ENCODE results near the gene UCN. TPM values are rescaled to one million over a fixed set of nuclear protein-coding genes. Genes with fewer than 3 reads are reported as not detected.
A peak's percentile ranks its signal among the peaks of the same experiment; 100 is the strongest.

UCN gene
- total RNA-seq, 5 donors from 2014 or later (not counting 1 experiment from before 2014, with no cell fraction given) = 1.8 to 7.8 (median 4.2) TPM

DNA sequence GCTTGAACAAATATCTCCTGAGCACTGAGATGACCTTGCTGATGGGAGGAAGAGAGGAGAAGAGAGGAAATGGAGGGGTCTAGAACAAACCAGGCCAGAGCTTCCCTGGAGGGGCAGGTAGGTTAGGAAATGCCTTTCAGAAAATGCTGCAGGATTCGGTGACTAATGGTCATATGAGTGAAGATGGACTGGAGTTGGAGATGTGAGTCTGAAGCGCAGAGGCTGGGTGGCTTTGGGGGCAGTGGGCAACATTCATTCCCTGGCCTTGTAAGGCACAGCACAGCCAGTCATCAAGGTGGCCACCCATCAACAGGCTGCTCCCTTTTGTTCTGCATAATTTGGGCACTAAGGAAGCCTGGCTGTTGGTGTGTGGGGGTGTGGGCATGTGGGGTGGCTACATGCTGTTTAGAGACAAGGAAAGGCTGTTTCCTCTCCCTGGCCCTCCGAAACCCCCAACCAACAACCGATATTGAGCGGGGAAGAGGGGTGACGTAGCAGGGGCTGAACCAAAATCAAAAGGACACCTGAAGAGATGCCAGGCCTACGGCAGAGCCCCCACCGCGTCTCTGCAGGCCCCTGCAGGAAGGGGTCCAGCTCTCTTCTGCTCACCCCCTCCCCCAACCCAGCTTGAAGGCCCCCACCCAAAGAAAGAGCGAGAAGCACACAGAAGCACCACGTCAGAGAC is 46.9 kb downstream of the UCN start:
- Mint-ChIP-seq H3K27ac (no peak overlapping the region), H3K27me3 (peaks cover 54 to 69% of the 10 kb centered on the region in 2 donors), H3K9me3 (no peaks in the 10 kb centered on the region), H3K36me3 (no peaks in the 10 kb centered on the region), H3K4me3 (peak overlapping the region; percentile 37 to 87 (median 64)), H3K4me1 (peaks cover 28 to 35% (median 30%) of the 10 kb centered on the region in 3 donors)
- peaks cover 21 to 93% of the 10 kb centered on the region in 2 experiments for H3K27me3 ChIP-seq (replicated peaks in 1 of 2; ENCODE audit: control insufficient read depth in 2 of 2, extremely low read depth in 1 of 2, insufficient read depth in 2 of 2, low read length in 1 of 2)
- WGBS (ENCODE audit: insufficient coverage) = 84% methylated on average over 6 of the region's 11 CpGs
- no peak for DNase-seq
- peaks cover 5 to 42% of the 10 kb centered on the region in 2 experiments for H3K4me1 ChIP-seq (ENCODE audit: control insufficient read depth in 1 of 2, extremely low read depth in 1 of 2, insufficient read depth in 2 of 2, low read length in 2 of 2)
- ChIA-PET POLR2A (no interaction called here), CTCF (no interaction called here)
- H3K4me3 ChIP-seq (ENCODE audit: control insufficient read depth in 1 of 2, extremely low read depth in 1 of 2, low read length in 1 of 2) = peak overlapping the region in 1 of 2 donors; percentile 66
- no peaks in the 10 kb centered on the region for H3K9me3 ChIP-seq
- no peak for ATAC-seq (replicated peaks in 1 of 4)
- H3K36me3 ChIP-seq (ENCODE audit: control insufficient read depth in 2 of 2, extremely low read depth in 1 of 2, insufficient read depth in 1 of 2, low read length in 1 of 2) = no peaks in the 10 kb centered on the region
- H3K27ac ChIP-seq (ENCODE audit: low read length) = no peak overlapping the region

DNA sequence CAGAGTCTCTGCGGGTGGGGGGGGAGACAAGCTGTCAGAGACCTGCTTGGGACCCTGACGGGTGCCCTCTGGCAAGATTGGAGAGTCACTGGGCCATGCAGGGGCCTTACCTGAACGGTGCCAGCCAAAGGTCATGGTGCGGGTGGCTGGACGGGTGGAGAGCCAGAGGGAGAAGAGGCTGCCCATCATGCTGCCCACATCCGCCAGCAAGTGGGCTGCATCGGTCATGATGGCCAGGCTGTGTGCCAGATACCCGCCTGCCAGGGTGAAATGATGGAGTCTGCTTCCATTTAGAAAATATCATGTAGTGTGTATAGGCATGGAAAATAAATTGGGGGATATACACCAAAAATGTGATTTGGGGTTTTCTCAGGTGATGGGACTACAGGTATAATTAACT is 50.2 kb downstream of the UCN start:
- ChIA-PET CTCF (interaction anchor here in 1 of 2 donors (0.6 kb wide), 1 partner anchor 342 kb away, joined by 3 read pairs; no protein-coding TSS in a partner anchor), POLR2A (no interaction called here)
- H3K27ac ChIP-seq (ENCODE audit: low read length) = no peak overlapping the region
- Mint-ChIP-seq H3K9me3 (no peaks in the 10 kb centered on the region), H3K36me3 (no peaks in the 10 kb centered on the region), H3K4me3 (no peak overlapping the region), H3K27me3 (peaks cover 63 to 74% of the 10 kb centered on the region in 2 donors), H3K4me1 (peaks cover 8 to 16% (median 14%) of the 10 kb centered on the region in 3 donors), H3K27ac (no peak overlapping the region)
- DNase-seq (no peak), ATAC-seq (replicated peaks in 1 of 4) (no peak)
- no peaks in the 10 kb centered on the region for H3K36me3 ChIP-seq (ENCODE audit: control insufficient read depth in 2 of 2, extremely low read depth in 1 of 2, insufficient read depth in 1 of 2, low read length in 1 of 2)
- no peaks in the 10 kb centered on the region for H3K9me3 ChIP-seq
- H3K4me3 ChIP-seq (ENCODE audit: control insufficient read depth in 1 of 2, extremely low read depth in 1 of 2, low read length in 1 of 2) = no peak overlapping the region
- 86% methylated on average over 8 of the region's 8 CpGs for WGBS (ENCODE audit: insufficient coverage)
- H3K4me1 ChIP-seq (ENCODE audit: control insufficient read depth in 1 of 2, extremely low read depth in 1 of 2, insufficient read depth in 2 of 2, low read length in 2 of 2) = peaks cover 0 to 16% of the 10 kb centered on the region in 2 experiments
- peaks cover 15 to 83% of the 10 kb centered on the region in 2 experiments for H3K27me3 ChIP-seq (replicated peaks in 1 of 2; ENCODE audit: control insufficient read depth in 2 of 2, extremely low read depth in 1 of 2, insufficient read depth in 2 of 2, low read length in 1 of 2)

Other genes with a start within 250 kb of the UCN start
- gene OST4, start 236.8 kb downstream of the UCN start, total RNA-seq = 100 to 1,000 TPM; 217 to 292 (median 236) TPM
- 1 to 10 TPM in 1 of 5 donors, under 1 TPM in 4; 0.28 to 1.1 (median 0.85) TPM for gene EMILIN1, start 229.8 kb downstream of the UCN start, total RNA-seq
- 1 to 10 TPM; 3.7 to 9.1 (median 6.7) TPM for gene KHK, start 221.7 kb downstream of the UCN start, total RNA-seq
- 1 to 10 TPM in 1 of 5 donors, under 1 TPM in 3, not detected in 1; 0.21 to 1.1 (median 0.34) TPM for gene CGREF1, start 189.3 kb downstream of the UCN start, total RNA-seq
- gene ABHD1, start 184.6 kb downstream of the UCN start, total RNA-seq = 1 to 10 TPM in 3 of 5 donors, under 1 TPM in 2; 0.66 to 1.4 (median 1.2) TPM
- gene PREB, start 173.8 kb downstream of the UCN start, total RNA-seq = 10 to 100 TPM; 23.3 to 62.2 (median 59.9) TPM
- not detected for gene PRR30, start 169.0 kb downstream of the UCN start, total RNA-seq
- gene TCF23, start 159.4 kb downstream of the UCN start, total RNA-seq = not detected
- gene ATRAID, start 96.4 kb downstream of the UCN start, total RNA-seq = 100 to 1,000 TPM in 2 of 5 donors, 10 to 100 TPM in 3; 78.9 to 106 (median 96.0) TPM
- 100 to 1,000 TPM in 2 of 5 donors, 10 to 100 TPM in 3; 37.5 to 214 (median 43.0) TPM for gene SLC5A6, start 96.2 kb downstream of the UCN start, total RNA-seq
- 10 to 100 TPM; 38.5 to 78.2 (median 65.4) TPM for gene CAD, start 91.1 kb downstream of the UCN start, total RNA-seq
- gene SLC30A3, start 45.4 kb downstream of the UCN start, total RNA-seq = under 1 TPM in 2 of 5 donors, not detected in 3; 0.06 to 0.26 TPM
- not detected for gene DNAJC5G, start 33.0 kb downstream of the UCN start, total RNA-seq
- not detected for gene TRIM54, start 26.0 kb downstream of the UCN start, total RNA-seq
- gene MPV17, start 14.7 kb upstream of the UCN start, total RNA-seq = 10 to 100 TPM; 64.5 to 99.1 (median 93.6) TPM
- 10 to 100 TPM; 69.8 to 89.9 (median 82.1) TPM for gene GTF3C2, start 48.3 kb upstream of the UCN start, total RNA-seq
- 10 to 100 TPM; 35.6 to 50.3 (median 40.5) TPM for gene EIF2B4, start 61.9 kb upstream of the UCN start, total RNA-seq
- 100 to 1,000 TPM in 3 of 5 donors, 10 to 100 TPM in 2; 77.9 to 130 (median 121) TPM for gene SNX17, start 62.2 kb upstream of the UCN start, total RNA-seq
- gene ZNF513, start 72.3 kb upstream of the UCN start, total RNA-seq = 10 to 100 TPM; 20.6 to 27.0 (median 21.9) TPM
- gene PPM1G, start 101.1 kb upstream of the UCN start, total RNA-seq = 10 to 100 TPM; 40.9 to 65.9 (median 62.4) TPM
- 100 to 1,000 TPM in 4 of 5 donors, 10 to 100 TPM in 1; 99.1 to 187 (median 109) TPM for gene NRBP1, start 120.2 kb upstream of the UCN start, total RNA-seq
- 10 to 100 TPM; 12.3 to 21.1 (median 19.7) TPM for gene KRTCAP3, start 133.9 kb upstream of the UCN start, total RNA-seq
- gene IFT172, start 181.3 kb upstream of the UCN start, total RNA-seq = 10 to 100 TPM; 14.6 to 25.3 (median 17.3) TPM
- gene FNDC4, start 186.8 kb upstream of the UCN start, total RNA-seq = under 1 TPM; 0.13 to 0.98 (median 0.50) TPM
- under 1 TPM in 2 of 5 donors, not detected in 3; 0.23 to 0.28 TPM for gene GCKR, start 188.4 kb upstream of the UCN start, total RNA-seq